Esophagus squamous epithelium (tissue), 4 donors: ENCODE data around the gene NSMCE4A.

Experiments
- POLR2A ChIP-seq, 4 donors: fragments of 450-650 bp; IDR thresholded peaks; one replicate each; pipeline ENCODE4 v1.6.1; 2017; ENCODE audit warnings: antibody characterized with exemption in 4 of 4, mild to moderate bottlenecking in 4 of 4, moderate library complexity in 3 of 4
- TF ChIP-seq, protein P1 (sequence below), 6 experiments: fragments of 450-650 bp in 4 of 6; fragments of 200-600 bp in 2 of 6; sonication (generic) in 2 of 6; IDR thresholded peaks; one replicate each; pipeline ENCODE4 v1.5.1; 2016 to 2019; ENCODE audit warnings: antibody characterized with exemption in 6 of 6, mild to moderate bottlenecking in 4 of 6, moderate library complexity in 4 of 6

DNA sequence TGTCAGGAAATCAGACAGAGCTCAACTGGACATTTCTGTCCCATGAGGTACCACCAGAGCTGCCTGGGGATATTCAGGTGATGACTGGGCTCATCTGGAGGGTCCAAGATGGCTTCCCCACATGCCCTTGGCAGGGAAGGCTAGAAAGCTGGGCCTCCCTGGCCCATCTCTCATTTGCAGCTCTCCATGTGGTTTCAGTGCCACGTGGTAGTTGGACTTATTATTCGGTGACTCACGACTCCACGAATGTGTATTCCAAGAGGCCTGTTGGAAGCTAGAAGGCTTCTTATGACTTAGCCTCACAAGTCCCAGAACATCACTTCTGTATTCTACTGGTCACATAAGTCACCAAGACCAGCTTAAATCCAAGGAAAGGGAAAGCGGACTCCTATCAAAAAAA, 22.8 kb downstream of the NSMCE4A start:
- TF ChIP-seq, protein P1, sequence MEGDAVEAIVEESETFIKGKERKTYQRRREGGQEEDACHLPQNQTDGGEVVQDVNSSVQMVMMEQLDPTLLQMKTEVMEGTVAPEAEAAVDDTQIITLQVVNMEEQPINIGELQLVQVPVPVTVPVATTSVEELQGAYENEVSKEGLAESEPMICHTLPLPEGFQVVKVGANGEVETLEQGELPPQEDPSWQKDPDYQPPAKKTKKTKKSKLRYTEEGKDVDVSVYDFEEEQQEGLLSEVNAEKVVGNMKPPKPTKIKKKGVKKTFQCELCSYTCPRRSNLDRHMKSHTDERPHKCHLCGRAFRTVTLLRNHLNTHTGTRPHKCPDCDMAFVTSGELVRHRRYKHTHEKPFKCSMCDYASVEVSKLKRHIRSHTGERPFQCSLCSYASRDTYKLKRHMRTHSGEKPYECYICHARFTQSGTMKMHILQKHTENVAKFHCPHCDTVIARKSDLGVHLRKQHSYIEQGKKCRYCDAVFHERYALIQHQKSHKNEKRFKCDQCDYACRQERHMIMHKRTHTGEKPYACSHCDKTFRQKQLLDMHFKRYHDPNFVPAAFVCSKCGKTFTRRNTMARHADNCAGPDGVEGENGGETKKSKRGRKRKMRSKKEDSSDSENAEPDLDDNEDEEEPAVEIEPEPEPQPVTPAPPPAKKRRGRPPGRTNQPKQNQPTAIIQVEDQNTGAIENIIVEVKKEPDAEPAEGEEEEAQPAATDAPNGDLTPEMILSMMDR (IDR thresholded peaks at IDR 0.05) = no peak
- no peak for TF ChIP-seq POLR2A (IDR thresholded peaks at IDR 0.05)
